D721Med (cell line): ENCODE measurements around the gene RPA4.
"Not testable (repeated sequence)": the region's sequence is repeated elsewhere in the genome, so short reads cannot be mapped to it uniquely, and the experiment has no call there.

Experiments used
- DNase-seq: peaks from one replicate; pipeline ENCODE4 v3.0.0; 2011; ENCODE audit warnings: low spot score; ENCODE audit not compliant: insufficient read length
- FAIRE-seq: peaks from 2 replicates; lab custom pipeline; 2011; peaks lifted over from hg19 to GRCh38; lab: Jason Lieb, UNC
- TF ChIP-seq, protein P1 (sequence below): IDR thresholded peaks from 2 replicates; pipeline ENCODE4 v1.5.1; 2012; ENCODE audit warnings: mild to moderate bottlenecking, control low read depth; ENCODE audit not compliant: insufficient read depth; ENCODE audit errors: missing control alignments

Gene RPA4

DNA sequence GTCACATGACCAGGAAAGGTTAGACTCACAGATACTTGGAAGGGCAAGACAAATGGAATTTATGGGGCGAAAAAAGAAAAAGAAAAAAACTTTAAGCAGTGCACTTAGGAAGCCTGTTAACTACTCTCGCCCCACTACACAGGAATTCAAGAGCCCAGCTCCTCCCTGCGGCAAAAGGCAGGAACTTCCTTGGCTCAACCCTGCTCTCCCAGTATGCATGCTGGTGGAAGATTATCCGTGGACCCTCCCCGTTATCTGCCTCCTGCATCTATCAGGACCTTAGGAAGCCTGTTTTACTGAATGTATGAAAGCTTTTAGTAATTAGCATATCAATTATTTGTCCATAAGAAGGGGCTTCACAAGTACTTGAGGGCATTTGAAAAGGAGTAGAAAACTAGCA, 40.1 kb upstream of the RPA4 start:
- DNase-seq (no peak), FAIRE-seq (no peak)
- TF ChIP-seq, protein P1, sequence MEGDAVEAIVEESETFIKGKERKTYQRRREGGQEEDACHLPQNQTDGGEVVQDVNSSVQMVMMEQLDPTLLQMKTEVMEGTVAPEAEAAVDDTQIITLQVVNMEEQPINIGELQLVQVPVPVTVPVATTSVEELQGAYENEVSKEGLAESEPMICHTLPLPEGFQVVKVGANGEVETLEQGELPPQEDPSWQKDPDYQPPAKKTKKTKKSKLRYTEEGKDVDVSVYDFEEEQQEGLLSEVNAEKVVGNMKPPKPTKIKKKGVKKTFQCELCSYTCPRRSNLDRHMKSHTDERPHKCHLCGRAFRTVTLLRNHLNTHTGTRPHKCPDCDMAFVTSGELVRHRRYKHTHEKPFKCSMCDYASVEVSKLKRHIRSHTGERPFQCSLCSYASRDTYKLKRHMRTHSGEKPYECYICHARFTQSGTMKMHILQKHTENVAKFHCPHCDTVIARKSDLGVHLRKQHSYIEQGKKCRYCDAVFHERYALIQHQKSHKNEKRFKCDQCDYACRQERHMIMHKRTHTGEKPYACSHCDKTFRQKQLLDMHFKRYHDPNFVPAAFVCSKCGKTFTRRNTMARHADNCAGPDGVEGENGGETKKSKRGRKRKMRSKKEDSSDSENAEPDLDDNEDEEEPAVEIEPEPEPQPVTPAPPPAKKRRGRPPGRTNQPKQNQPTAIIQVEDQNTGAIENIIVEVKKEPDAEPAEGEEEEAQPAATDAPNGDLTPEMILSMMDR, result no peak

DNA sequence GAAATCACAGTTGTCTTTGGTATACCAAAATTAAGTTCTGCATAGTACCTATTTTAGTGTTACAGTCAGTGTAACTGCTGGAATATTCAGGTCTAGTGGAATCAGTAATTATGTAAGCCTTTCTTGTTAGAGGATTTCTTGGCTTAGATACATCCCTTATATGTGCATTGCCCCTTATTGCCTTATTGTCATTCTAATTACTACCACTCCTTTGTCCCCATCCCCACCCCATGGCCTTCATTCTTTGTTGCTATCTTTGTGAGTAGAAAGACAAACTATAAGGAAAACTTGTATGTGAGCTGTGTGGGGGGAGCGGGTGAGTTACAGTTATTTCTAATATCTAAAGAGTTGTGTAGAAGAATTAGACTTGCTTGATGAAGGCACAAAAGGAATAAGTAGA, 36.9 kb upstream of the RPA4 start:
- TF ChIP-seq, protein P1, result no peak
- no peak for DNase-seq
- peak; percentile 21 for FAIRE-seq

DNA sequence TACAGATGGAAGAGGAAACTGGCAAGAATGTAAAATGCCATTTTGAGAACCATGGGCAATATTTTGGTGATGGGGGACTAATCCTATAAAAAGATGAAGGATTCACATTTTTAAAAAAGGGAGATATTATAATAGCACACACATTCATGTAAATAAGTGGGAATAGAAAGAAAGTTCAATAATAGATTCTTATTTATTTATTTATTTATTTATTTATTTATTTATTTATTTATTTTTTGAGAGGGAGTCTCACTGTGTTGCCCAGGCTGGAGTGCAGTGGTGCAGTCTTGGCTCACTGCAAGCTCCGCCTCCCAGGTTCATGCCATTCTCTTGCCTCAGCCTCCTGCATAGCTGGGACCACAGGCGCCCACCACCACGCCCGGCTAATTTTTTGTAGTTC, 24.3 kb upstream of the RPA4 start:
- DNase-seq, FAIRE-seq: not testable (repeated sequence)

DNA sequence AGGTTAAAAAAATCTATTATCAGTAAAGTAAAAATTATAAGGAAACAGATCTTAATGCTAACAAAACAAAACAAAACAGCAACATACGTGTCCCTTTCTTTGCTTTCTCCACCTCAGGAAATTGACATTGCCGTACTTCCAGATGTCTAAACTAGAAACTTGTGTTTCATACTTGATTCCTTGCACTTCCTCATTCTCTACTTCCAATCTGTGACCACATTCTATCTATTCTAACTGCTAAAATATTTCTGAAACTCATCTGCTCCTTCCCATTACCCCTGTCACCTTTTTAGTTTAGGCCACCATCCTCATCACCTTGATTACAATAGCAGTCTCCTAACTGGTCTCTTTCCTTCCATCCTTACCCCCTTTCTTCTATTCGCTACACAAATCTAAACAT, 22.5 kb upstream of the RPA4 start:
- TF ChIP-seq, protein P1, result no peak
- peak; percentile 35 for FAIRE-seq

DNA sequence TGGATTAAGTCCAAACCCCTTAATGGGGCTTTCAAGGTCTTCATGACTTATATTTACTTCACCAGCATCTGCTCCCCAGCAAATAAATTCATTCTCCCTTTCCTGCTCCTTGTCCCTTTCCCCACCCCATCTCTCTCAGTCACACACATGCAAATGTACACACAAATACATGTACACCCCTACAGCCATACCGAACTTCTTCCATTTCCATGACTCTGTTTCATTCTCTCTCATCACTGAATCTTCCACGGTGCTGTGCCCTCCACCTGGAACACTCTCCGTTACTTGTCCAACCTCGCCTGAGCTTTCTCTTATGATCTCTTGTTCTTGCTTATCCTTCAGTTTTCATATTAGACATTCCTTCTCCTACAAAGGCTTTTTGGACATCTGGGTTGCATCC, 22.0 kb upstream of the RPA4 start:
- DNase-seq (no peak), FAIRE-seq (no peak)
- TF ChIP-seq, protein P1, result no peak

More for the DNA sequence above, 22.5 kb upstream of the RPA4 start:
- no peak for DNase-seq

DNA sequence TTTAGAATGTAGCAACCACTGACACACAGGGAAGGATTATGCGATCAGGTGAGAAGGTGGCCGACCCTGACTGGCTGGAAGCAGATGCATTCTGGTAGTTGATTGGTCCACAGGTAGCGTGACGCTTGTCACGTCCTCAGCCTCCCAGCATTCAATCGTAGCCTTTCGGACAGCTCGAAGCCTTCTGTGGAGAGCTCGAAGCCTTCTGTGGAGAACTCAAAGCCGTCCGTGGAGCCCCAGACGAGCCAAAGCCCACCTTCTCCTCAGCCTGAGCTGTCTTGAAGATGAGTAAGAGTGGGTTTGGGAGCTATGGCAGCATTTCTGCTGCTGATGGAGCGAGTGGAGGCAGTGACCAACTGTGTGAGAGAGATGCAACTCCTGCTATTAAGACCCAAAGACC, 319 bp downstream of the RPA4 start:
- no peak for FAIRE-seq
- DNase-seq, result no peak
- TF ChIP-seq, protein P1, result no peak

DNA sequence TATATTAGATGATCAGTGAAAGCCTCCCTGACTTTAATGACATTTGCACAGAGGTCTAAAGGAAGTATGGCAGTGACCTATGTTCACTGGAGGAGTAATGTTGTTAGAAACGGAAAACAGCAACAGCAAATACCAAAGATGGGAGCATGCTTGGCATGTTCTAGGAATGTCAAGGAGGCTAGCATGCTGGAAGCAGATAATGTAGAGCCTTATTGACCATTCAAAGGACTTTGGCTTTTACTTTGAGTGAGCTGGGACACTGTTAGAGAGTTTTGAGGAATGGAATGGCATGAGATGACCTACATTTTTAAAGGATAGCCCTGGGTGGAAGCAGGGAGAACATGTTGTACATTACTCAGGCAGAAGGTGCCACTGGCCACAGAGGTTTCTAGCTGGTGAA, 6.0 kb downstream of the RPA4 start:
- no peak for FAIRE-seq
- TF ChIP-seq, protein P1, result no peak
- no peak for DNase-seq

DNA sequence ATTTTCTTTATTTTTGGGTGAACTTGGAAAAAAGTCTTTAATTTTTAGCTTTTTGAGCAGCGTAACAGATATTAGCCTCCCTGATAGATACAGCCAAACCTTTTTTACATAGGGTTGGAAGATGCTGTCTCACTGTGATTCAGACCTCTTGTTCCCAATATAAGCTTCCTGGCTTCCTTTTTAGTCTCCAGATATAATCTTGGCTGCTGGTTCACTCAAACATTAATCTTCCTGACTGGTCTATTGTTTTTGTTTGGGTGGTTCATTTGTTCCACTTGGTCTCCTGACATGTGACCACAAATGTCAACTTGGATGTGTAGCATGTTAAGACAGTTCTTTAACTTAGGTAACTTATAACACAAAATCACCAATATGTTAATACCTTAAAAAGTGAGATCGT, 23.0 kb downstream of the RPA4 start:
- DNase-seq (no peak), FAIRE-seq (no peak)
- TF ChIP-seq, protein P1, result no peak
